ENCODE measurements around the gene SUGCT. TPM values are rescaled to one million over a fixed set of nuclear protein-coding genes. Genes with fewer than 3 reads are reported as not detected.

The SUGCT gene
- total and polyA plus RNA-seq, 10 donors: 1.4 to 13.6 (median 2.5) TPM

DNA sequence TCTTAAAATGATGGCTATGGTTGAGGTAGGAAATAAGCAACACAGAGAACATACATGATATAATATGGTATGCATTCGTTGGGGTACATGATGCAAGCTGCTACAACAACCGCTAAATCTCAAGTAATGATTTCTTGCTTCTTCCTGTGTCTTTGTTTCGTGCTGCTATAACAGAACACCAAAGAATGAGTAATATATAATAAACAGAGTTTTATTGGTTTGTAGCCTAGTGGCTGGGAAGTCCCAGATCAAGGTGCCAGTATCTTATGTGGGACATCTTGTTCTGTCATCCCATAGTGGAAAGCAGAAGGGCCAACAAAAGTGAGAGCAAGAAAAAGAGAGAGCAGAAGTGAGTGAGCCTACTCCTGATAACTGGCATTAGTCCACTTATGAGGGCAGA lies 689.7 kb downstream of the SUGCT start:
- WGBS, 5 donors: 80 to 90% (median 86%) methylated on average over 3 of the region's 3 CpGs
- no peak overlapping the region for H3K27ac ChIP-seq

DNA sequence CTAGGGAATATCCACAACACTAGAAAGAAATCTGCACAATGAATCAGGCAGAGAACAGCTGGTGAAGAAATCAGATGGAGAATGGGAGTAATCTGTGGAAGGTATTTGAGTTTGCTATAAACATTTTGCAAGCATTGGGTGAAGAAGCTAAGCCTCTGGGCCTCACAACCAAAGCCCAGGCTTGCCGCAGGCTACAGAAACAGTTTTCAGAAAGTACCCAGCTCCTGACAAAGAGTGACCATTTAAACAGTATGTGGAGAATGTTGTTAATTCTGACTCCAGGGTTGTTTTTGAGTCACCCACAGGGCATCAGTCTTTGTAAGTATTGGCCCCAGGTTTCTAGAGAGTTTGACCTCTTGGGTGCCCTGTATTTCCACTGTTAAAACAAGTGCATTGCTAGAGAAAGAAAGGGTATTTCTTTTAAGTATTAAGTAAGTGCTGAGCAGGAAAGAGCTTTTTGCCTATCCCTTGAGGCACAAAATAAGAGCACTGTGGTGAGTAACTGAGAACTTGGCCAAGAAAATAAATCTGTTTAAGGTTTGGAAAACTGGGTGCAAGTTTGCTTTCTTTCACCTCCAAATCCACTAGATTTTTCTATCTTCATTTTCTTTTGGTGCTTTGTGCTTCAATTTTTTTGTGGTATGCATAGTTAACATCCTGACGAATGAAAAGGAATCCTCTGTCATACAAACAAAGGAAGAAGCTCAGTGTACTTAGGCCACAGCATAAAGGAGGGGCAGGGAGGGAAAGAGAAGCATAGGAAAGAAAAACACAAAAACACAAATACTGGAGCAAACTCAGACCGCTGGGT lies 691.8 kb downstream of the SUGCT start:
- intact Hi-C loops (cut with DNase I; ENCODE audit: low total_unique reads): no loop called here

More for the DNA sequence above, 689.7 kb downstream of the SUGCT start:
- H3K36me3 ChIP-seq: no peaks in the 10 kb centered on the region
- peaks cover 0 to 4% (median 0%) of the 10 kb centered on the region in 8 donors for H3K9me3 ChIP-seq
- intact Hi-C loops (cut with DNase I; ENCODE audit: low total_unique reads): no loop called here
- no peak overlapping the region for H3K4me3 ChIP-seq
- no peak for TF ChIP-seq POLR2A (IDR thresholded peaks at IDR 0.05)
- TF ChIP-seq POLR2AphosphoS5 (IDR thresholded peaks at IDR 0.05): no peak
- TF ChIP-seq, protein P1, sequence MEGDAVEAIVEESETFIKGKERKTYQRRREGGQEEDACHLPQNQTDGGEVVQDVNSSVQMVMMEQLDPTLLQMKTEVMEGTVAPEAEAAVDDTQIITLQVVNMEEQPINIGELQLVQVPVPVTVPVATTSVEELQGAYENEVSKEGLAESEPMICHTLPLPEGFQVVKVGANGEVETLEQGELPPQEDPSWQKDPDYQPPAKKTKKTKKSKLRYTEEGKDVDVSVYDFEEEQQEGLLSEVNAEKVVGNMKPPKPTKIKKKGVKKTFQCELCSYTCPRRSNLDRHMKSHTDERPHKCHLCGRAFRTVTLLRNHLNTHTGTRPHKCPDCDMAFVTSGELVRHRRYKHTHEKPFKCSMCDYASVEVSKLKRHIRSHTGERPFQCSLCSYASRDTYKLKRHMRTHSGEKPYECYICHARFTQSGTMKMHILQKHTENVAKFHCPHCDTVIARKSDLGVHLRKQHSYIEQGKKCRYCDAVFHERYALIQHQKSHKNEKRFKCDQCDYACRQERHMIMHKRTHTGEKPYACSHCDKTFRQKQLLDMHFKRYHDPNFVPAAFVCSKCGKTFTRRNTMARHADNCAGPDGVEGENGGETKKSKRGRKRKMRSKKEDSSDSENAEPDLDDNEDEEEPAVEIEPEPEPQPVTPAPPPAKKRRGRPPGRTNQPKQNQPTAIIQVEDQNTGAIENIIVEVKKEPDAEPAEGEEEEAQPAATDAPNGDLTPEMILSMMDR (IDR thresholded peaks at IDR 0.05 in 8 of 11, conservative IDR thresholded peaks at IDR 0.05 in 3 of 11): no peak
- no peaks in the 10 kb centered on the region for H3K27me3 ChIP-seq (replicated peaks in 1 of 7)
- no peaks in the 10 kb centered on the region for H3K4me1 ChIP-seq
- no peak for DNase-seq

DNA sequence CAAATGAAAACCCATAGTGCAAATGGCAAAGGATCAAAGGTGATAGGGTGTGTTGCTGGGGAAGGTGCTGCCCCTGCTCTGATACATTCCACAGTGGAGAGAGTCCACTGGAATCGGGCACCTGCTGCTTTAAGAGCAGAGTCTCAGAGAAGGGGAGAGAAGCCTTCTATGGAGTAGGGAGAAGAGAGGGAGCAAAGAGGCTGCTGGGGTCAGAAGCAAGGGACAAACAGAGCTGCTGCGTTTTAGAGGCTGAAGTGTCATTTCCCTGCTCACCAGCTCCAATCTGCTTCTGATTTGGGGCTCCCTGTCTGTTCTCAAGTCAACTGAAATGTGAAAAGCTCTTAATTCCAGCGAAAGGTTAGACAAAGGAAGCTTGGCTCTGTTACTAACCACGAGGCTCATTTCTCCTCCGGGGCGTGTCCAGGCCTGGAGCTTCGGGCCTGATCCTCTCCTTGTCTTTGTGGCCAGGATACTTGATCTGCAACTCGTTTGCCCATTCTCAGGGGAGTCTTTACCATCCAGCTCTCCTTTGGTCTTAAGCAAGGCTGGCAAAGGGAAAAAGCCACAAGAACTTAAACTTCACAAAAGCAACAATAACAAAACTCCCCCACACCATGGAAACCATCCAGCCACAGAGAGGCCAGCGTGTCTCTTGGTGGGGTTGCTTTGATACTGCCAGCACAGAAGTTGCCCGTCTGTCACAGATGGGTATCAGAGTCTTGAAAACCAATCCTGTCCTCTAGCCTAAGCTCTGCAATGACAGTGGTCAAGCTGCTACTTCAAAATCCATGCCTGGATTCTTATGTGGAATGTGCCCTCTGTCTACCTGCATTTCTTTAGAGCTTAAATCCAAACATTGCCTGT lies 692.6 kb downstream of the SUGCT start:
- Histone ChIP-seq H3K4me1 (no peaks in the 10 kb centered on the region), H3K27me3 (replicated peaks in 1 of 7) (no peaks in the 10 kb centered on the region), H3K4me3 (no peak overlapping the region), H3K36me3 (no peaks in the 10 kb centered on the region), H3K9me3 (peaks cover 0 to 4% (median 0%) of the 10 kb centered on the region in 8 donors), H3K27ac (no peak overlapping the region)
- no peak for DNase-seq
- 77 to 84% (median 79%) methylated on average over 10 of the region's 10 CpGs for WGBS, 5 donors
- intact Hi-C loops (cut with DNase I; ENCODE audit: low total_unique reads): no loop called here
- TF ChIP-seq, protein P1 (IDR thresholded peaks at IDR 0.05 in 8 of 11, conservative IDR thresholded peaks at IDR 0.05 in 3 of 11): no peak
- no peak for TF ChIP-seq POLR2AphosphoS5 (IDR thresholded peaks at IDR 0.05)
- no peak for TF ChIP-seq POLR2A (IDR thresholded peaks at IDR 0.05)

More for the DNA sequence above, 691.8 kb downstream of the SUGCT start:
- no peak for DNase-seq
- no peaks in the 10 kb centered on the region for H3K4me1 ChIP-seq
- no peak overlapping the region for H3K27ac ChIP-seq
- H3K36me3 ChIP-seq: no peaks in the 10 kb centered on the region
- TF ChIP-seq POLR2AphosphoS5 (IDR thresholded peaks at IDR 0.05) (no peak), POLR2A (IDR thresholded peaks at IDR 0.05) (no peak)
- TF ChIP-seq, protein P1 (IDR thresholded peaks at IDR 0.05 in 8 of 11, conservative IDR thresholded peaks at IDR 0.05 in 3 of 11): no peak
- 70 to 83% (median 77%) methylated on average over 3 of the region's 3 CpGs for WGBS, 5 donors
- H3K4me3 ChIP-seq: no peak overlapping the region
- H3K9me3 ChIP-seq: peaks cover 0 to 4% (median 0%) of the 10 kb centered on the region in 8 donors
- no peaks in the 10 kb centered on the region for H3K27me3 ChIP-seq (replicated peaks in 1 of 7)
